ENCODE measurements around the gene HNRNPA0.

The HNRNPA0 gene

DNA sequence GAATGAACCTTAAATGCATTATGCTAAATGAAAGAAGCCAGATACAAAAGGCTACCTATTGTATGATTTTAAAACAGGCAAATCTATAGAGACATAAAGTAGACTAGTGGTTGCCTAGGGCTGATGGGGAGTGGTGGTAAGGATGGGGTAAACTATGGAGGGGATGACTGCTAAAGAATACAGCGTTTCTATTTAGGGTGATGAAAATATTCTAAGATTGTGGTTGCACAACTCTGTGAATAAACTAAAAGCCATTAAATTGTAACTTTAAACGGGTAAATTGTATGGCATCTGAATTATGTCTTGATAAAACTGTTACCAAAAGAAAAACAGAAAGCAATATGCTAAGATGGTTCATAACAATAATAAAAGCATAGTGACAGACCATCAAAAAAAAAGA lies 39.7 kb downstream of the HNRNPA0 start:
- DNase-seq (ENCODE audit: low read depth, low spot score): no peak
- ChIA-PET CTCF (no interaction called here), POLR2A (no interaction called here)
- no peak overlapping the region for H3K4me3 ChIP-seq (ENCODE audit: low read depth, low read length)
- TF ChIP-seq, protein P1, sequence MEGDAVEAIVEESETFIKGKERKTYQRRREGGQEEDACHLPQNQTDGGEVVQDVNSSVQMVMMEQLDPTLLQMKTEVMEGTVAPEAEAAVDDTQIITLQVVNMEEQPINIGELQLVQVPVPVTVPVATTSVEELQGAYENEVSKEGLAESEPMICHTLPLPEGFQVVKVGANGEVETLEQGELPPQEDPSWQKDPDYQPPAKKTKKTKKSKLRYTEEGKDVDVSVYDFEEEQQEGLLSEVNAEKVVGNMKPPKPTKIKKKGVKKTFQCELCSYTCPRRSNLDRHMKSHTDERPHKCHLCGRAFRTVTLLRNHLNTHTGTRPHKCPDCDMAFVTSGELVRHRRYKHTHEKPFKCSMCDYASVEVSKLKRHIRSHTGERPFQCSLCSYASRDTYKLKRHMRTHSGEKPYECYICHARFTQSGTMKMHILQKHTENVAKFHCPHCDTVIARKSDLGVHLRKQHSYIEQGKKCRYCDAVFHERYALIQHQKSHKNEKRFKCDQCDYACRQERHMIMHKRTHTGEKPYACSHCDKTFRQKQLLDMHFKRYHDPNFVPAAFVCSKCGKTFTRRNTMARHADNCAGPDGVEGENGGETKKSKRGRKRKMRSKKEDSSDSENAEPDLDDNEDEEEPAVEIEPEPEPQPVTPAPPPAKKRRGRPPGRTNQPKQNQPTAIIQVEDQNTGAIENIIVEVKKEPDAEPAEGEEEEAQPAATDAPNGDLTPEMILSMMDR (IDR thresholded peaks at IDR 0.05; ENCODE audit: insufficient read depth, low read length, missing control alignments): no peak

- no peak overlapping the region for H3K4me3 ChIP-seq (ENCODE audit: low read depth, low read length)
- TF ChIP-seq, protein P1 (IDR thresholded peaks at IDR 0.05; ENCODE audit: insufficient read depth, low read length, missing control alignments): no peak
- ChIA-PET POLR2A (no interaction called here), CTCF (interaction anchor here (1.0 to 1.4 kb wide), 2 partner anchors 16 to 30 kb away, joined by 3 to 4 read pairs; no protein-coding TSS in a partner anchor)
- DNase-seq (ENCODE audit: low read depth, low spot score): no peak
Observed at GRCh38 chr5:137712139-137712667, 42.0 kb downstream of the HNRNPA0 start.

- H3K4me3 ChIP-seq (ENCODE audit: low read depth, low read length): no peak overlapping the region
- DNase-seq (ENCODE audit: low read depth, low spot score): no peak
- TF ChIP-seq, protein P1 (IDR thresholded peaks at IDR 0.05; ENCODE audit: insufficient read depth, low read length, missing control alignments): no peak
- POLR2A ChIA-PET: no interaction called here
- CTCF ChIA-PET: no interaction called here
Observed at GRCh38 chr5:137710086-137710485, 44.1 kb downstream of the HNRNPA0 start.

DNA sequence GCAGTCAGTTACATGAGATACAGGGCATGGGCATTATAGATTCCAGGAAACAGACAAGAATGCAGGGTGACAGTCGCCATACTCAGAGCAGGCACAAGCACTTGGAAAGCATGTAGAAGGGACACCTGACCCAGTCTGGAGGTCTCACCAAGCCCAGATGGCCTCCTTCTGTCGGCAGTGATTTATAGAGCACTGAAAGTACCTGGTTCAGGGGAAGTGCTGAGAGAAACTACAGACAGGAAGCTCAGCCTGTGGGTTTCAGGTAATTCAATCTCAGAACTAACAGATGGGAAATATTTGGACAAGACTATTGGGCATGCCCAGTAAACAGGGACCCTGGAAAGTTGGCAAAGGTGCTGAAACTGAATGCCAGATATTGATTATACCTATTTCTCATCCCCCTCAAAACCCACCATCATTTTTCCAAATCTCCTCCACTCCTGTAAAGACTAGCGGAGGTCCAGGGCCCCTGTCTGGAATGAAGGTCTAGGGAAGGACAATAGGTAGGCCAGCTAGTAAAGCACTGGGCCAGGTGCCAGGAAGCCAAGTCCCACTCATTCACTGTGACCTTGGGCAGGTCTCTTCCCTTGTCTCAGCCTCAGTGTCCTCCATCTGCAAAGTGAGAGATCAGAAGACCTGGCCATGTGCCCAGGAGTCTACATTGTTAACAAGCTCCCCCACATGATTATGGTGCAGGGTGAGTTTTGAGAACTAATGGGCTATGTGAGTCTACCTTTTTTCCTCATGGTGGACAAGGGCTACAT lies 45.2 kb downstream of the HNRNPA0 start:
- ChIA-PET POLR2A (no interaction called here), CTCF (interaction anchor here (2.1 kb wide), 1 partner anchor 33 kb away, joined by 9 read pairs; no protein-coding TSS in a partner anchor)
- no peak overlapping the region for H3K4me3 ChIP-seq (ENCODE audit: low read depth, low read length)
- DNase-seq (ENCODE audit: low read depth, low spot score): no peak
- TF ChIP-seq, protein P1 (IDR thresholded peaks at IDR 0.05; ENCODE audit: insufficient read depth, low read length, missing control alignments): no peak

GRCh38 chr5:137708062-137708461 lies 46.1 kb downstream of the HNRNPA0 start:
- no peak overlapping the region for H3K4me3 ChIP-seq (ENCODE audit: low read depth, low read length)
- ChIA-PET POLR2A (no interaction called here), CTCF (interaction anchor here (1.1 to 2.1 kb wide), 2 partner anchors 34 to 47 kb away, joined by 5 to 9 read pairs; no protein-coding TSS in a partner anchor)
- TF ChIP-seq, protein P1 (IDR thresholded peaks at IDR 0.05; ENCODE audit: insufficient read depth, low read length, missing control alignments): no peak
- DNase-seq (ENCODE audit: low read depth, low spot score): no peak

DNA sequence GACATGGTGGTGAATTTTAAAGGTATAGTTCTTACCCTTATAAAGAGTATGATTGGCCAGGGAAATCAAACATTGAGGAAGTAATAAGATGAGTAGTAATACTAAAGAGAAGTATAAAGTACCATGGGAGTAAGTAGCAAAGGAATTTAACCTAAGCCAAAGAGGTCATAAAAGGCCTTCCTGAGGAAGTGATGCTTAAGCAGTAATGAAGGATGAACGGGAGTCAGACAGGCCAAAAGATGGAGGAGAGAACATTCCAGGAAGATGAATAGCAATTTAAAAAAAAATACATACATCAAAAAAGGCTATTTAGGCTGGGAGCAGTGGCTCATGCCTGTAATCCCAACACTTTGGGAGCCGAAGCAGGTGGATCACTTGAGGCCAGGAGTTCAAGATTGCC lies 47.3 kb downstream of the HNRNPA0 start:
- no peak for DNase-seq (ENCODE audit: low read depth, low spot score)
- CTCF ChIA-PET: no interaction called here
- TF ChIP-seq, protein P1 (IDR thresholded peaks at IDR 0.05; ENCODE audit: insufficient read depth, low read length, missing control alignments): no peak
- no peak overlapping the region for H3K4me3 ChIP-seq (ENCODE audit: low read depth, low read length)
- POLR2A ChIA-PET: no interaction called here

All from AG04449 (cell line).